GM19240 (cell line): ENCODE results near the gene P3H3.
A peak's percentile ranks its signal among the peaks of the same experiment; 100 is the strongest.
"Not testable (repeated sequence)": the region's sequence is repeated elsewhere in the genome, so short reads cannot be mapped to it uniquely, and the experiment has no call there.

Source experiments
- DNase-seq: peaks from one replicate; pipeline ENCODE4 v3.0.0; 2011; ENCODE audit warnings: low spot score; ENCODE audit not compliant: insufficient read length

Gene P3H3

DNA sequence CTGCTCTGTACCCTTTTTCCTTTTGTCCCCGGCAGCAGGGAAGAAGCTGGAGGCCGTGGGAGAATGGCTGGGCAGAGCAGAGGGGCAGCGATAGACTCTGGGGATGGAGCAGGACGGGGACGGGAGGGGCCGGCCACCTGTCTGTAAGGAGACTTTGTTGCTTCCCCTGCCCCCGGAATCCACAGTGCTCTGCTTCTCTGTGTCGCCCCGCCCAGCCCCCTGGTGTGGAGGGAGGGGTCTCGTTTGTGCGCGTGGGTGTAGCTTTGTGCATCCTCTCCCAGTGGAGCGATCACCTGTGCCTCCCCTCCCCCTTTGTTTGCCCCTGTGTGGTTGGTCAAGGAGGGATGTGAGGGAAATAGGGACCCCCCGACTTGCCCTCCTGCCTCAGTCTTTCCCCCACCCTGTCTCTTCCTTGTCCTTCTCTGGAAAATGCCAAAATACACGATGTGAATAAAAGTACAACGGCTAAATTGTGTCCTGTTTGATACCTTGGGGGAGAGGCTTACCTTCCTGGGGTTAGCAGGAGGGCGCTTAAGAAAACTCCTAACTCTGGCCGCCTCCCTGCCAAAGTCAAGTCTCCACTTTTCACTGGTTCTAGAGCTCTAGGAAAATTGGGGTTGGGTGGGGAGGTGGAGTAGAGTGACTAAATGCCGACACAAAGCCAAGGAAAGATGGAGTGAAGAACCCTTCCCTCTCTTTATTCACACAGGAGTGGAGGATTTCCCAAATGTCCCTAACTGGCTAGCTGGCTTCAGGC lies 38.1 kb downstream of the P3H3 start:
- no peak for DNase-seq

- DNase-seq, result no peak
Measured at GRCh38 chr12:6866920-6867412, 38.8 kb downstream of the P3H3 start.

GRCh38 chr12:6867413-6868210 lies 39.4 kb downstream of the P3H3 start, which contains the start of gene TPI1:
Gene TPI1 (plus strand): TSS chr12:6867531. CDS start chr12:6867567, 36 bp downstream.
- DNase-seq, result peak; percentile 76

- no peak for DNase-seq
Measured at GRCh38 chr12:6868211-6869048, 40.2 kb downstream of the P3H3 start.

GRCh38 chr12:6869049-6870021 lies 41.1 kb downstream of the P3H3 start:
- DNase-seq, result peak; percentile 67

DNA sequence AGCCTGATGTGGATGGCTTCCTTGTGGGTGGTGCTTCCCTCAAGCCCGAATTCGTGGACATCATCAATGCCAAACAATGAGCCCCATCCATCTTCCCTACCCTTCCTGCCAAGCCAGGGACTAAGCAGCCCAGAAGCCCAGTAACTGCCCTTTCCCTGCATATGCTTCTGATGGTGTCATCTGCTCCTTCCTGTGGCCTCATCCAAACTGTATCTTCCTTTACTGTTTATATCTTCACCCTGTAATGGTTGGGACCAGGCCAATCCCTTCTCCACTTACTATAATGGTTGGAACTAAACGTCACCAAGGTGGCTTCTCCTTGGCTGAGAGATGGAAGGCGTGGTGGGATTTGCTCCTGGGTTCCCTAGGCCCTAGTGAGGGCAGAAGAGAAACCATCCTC lies 42.1 kb downstream of the P3H3 start:
- DNase-seq, result not testable (repeated sequence)

DNA sequence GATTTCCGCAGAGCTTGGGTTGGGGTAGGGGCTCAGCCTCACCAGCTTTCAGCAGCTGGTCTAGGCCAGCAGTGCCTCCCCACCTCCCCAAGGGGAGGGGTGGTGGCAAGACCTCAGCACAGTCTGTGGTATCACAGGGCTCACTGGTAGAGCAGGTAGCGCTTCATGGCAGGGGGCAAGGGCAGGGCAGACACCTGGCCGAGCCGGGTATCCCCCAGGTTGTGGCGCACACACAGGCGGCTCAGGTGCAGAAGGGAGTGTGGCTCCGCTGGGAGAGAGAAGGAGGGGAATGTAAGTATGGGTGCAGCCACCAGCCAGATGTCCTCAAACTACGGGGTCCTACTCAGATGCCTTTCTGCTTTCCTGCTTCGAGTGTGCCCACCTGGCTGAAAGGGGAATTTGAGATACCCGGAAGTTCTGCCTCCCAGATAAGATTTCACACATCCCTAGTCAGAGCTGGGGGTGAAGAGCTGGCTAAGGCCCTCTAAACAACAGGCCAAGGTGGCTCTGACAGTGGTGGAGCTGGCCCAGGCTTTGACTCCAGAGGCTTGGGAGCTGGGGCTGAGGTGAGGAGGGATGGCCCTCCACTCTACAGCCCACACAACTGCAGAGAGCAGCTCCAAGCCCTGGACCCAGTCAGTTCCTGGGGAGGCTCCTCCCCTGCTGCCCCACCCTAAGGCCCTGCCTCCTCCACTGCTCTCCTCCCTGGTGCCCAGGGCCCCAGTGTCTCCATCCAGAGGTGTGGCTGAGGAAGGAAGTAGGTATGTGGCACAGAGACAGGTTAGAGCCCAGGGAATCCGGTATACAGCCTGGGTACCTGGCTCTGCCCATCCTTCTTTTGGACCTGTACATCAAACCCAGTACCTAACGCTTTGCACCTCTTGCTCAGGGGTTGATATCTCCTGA lies 43.1 kb downstream of the P3H3 start:
- DNase-seq, result no peak

- peak; percentile 69 for DNase-seq
Measured at GRCh38 chr12:6872073-6873048, 44.2 kb downstream of the P3H3 start.

DNA sequence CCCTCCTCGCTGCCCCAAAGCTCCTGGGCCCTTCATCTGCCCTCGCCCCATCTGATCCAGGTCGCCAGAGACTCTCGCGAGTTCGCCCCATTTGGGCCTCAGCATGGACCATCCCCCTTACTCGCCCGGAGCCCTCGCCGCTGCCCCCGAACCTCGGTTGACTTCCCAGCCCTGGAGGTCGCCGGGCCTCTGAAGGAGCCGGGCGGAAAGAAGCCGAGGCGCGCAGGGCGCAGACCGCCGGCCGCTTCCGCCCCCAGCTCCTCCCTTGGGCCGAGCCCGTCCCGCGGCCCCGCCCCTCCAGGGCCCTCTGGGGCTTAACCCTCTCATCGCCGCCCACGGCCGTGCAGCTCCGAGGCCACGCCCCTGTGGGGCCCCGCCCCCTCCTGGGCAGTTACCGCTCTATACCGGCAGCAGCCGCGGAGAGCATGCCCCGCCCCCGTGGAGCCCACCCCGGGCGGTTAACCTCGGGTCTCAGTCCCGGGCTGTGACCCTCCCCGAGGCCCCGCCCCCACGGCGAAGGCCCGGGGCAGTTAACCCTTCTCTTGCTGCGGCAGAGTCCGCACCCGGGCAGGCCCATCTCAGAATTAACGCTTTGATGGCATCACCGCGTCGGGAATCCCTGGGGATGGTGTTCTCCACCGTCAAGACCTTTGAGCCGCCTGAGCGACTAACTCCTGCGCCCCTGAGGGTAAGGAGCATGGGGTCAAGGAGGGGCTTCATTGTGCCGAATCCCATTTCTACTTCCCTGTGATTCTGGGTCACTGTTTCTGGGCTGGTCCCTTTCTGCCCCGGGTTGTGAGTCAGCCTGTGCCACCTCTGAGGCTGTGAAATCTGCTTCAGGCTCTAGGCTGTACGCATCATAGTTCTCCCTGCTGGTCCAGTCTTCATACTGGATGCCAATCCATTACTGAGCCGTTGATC lies 45.1 kb downstream of the P3H3 start, which contains the start of gene SPSB2:
Gene SPSB2, minus strand, starts transcription at position 210 of the 921 bp plus-strand sequence. CDS start 402 bp downstream, outside the sequence.
- DNase-seq, result peak; percentile 90

DNA sequence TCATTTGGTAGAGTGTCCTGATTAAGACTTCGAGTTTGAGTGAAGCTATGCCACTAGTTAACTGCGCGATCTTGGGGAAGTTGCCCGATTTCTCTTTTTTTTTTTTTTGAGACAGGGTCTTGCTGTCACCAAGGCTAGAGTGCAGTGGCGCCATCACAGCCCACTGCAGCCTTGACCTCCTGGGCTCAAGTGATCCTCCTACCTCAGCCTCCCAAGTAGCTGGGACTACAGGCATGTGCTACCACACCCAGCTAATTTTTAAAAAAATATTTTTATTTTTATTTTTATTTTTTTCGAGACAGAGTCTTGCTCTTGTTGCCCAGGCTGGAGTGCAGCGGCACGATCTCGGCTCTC lies 45.8 kb downstream of the P3H3 start:
- DNase-seq, result not testable (repeated sequence)

GRCh38 chr12:6879824-6880223 lies 51.6 kb downstream of the P3H3 start:
- not testable (repeated sequence) for DNase-seq

DNA sequence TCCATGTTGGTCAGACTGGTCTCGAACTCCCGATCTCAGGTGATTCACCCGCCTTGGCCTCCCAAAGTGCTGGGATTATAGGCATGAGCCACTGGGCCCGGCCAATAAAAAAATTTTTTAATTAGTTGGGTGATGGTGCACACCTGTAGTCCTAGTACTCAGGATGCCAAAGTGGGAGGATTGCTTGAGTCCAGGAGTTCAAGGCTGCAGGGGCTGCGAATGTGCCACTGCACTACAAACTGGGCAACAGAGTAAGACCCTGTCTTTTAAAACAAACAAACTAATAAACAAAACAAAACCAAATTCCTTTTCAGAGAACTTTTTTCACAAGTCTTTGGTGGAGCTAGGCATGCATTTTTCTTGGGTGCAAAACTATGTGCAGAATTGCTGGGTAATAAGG lies 55.0 kb downstream of the P3H3 start:
- DNase-seq, result no peak

DNA sequence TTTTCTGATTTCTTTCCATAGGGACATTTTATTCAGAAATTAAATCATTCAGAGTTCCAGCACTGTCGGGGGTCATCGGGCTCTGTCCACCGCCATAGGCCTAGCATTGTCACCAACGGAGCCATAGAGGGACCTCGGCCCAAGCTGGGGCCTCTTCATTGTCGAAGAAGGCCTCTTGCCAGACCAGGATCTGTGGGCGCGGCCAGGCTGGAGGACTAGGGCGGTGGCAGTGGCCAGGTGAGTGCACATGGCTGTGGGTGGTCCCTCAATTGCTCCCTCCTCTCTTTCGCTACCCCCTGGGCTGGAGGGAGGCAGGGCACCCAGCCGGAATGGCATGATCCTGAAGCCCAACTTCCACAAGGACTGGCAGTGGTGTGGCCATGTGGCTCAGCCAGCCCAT lies 55.5 kb downstream of the P3H3 start:
- no peak for DNase-seq

- no peak for DNase-seq
Measured at GRCh38 chr12:6884539-6884938, 56.3 kb downstream of the P3H3 start.

DNA sequence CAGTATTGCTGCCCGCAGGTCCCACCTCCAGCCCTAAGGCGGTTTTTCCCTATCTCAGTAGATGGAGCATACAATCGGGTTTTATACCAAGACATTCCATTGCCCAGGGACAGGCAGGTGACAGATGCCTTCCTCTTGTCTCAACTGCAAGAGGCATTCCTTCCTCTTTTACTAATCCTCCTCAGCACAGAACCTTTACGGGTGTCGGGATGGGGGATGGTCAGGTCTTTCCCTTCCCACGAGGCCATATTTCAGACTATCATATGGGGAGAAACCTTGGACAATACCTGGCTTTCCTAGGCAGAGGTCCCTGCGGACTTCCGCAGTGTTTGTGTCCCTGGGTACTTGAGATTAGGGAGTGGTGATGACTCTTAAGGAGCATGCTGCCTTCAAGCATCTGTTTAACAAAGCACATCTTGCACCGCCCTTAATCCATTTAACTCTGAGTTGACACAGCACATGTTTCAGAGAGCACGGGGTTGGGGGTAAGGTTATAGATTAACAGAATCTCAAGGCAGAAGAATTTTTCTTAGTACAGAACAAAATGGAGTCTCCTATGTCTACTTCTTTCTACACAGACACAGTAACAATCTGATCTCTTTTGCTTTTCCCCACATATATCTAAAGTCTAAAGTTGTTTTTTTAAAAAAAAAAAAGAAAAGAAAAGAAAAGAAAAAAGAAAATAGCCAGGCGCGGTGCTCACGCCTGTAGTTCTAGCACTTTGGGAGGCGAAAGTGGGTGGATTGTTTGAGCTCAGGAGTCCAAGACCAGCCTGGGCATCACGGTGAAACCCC lies 58.2 kb downstream of the P3H3 start:
- DNase-seq, result not testable (repeated sequence)

DNA sequence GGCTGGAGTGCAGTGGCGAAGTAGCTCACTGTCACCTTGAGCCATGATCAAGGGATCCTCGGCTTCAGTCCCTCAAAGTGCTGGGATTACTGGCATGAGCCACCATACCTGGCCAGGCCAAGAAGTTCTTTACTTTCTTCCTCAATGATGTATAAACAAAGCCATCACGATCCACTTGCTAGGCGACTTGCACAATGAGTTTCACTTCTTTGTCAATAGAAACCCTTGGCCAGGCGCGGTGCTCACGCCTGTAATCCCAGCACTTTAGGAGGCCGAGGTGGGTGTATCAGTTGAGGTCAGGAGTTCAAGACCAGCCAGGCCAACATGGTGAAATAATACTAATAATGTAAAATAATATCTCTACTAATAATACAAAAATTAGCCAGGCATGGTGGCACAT lies 59.3 kb downstream of the P3H3 start:
- no peak for DNase-seq
